HFFc6 (cell line): Measurements from ENCODE around the gene SFT2D3. TPM values are rescaled to one million over a fixed set of nuclear protein-coding genes. Genes with fewer than 3 reads are reported as not detected.
A peak's percentile ranks its signal among the peaks of the same experiment; 100 is the strongest.

Experiments used
- DNase-seq: peaks from one replicate; pipeline ENCODE4 v3.0.0-alpha.2; 2018
- H3K27ac Mint-ChIP-seq: 2 replicates; pipeline ENCODE4 v1.8.0; 2020; ENCODE audit warnings: mild to moderate bottlenecking, mixed read lengths
- H3K27me3 Mint-ChIP-seq: 2 replicates; pipeline ENCODE4 v1.8.0; 2021; ENCODE audit warnings: mild to moderate bottlenecking, moderate library complexity, mixed read lengths; ENCODE audit not compliant: insufficient read depth
- H3K36me3 Mint-ChIP-seq: 2 replicates; pipeline ENCODE4 v1.8.0; 2021; ENCODE audit warnings: low read depth, mixed read lengths
- H3K4me1 Mint-ChIP-seq: 2 replicates; pipeline ENCODE4 v1.8.0; 2020; ENCODE audit warnings: low read depth, mixed read lengths
- H3K4me3 Mint-ChIP-seq: 2 replicates; pipeline ENCODE4 v1.8.0; 2020; ENCODE audit warnings: mild to moderate bottlenecking, moderate library complexity, mixed read lengths
- H3K9me3 Mint-ChIP-seq: 2 replicates; pipeline ENCODE4 v1.8.0; 2020; ENCODE audit warnings: mild to moderate bottlenecking, mixed read lengths
- CTCF ChIP-seq: fragments of 200-600 bp; sonication (generic); IDR thresholded peaks from 2 replicates; pipeline ENCODE4 v1.5.0; 2021; ENCODE audit warnings: antibody characterized with exemption, mild to moderate bottlenecking
- total RNA-seq, 6 experiments: library from RNA; stranded (reverse); fragmentation: NEBNext Ultra II Directional; extraction: Animal tissue kit (Norgen Biotek cat#: 25700); gene quantifications; 2 replicates in 1 of 6; 3 replicates in 5 of 6; pipeline ENCODE4 v1.2.3, GENCODE V29; 2021

Gene SFT2D3
- total RNA-seq, 6 experiments from 2014 or later: 2.5 to 3.2 (median 3.0) TPM

GRCh38 chr2:127681976-127682857 lies 19.1 kb upstream of the SFT2D3 start:
- Mint-ChIP-seq H3K4me1 (peaks cover 23% of the 10 kb centered on the region), H3K27me3 (peaks cover 14% of the 10 kb centered on the region), H3K4me3 (no peak overlapping the region; the same call in 1 of the 2 replicates), H3K36me3 (no peaks in the 10 kb centered on the region), H3K9me3 (no peaks in the 10 kb centered on the region), H3K27ac (no peak overlapping the region)
- no peak for TF ChIP-seq CTCF
- DNase-seq: no peak

- TF ChIP-seq CTCF: no peak
- DNase-seq: no peak
- Mint-ChIP-seq H3K9me3 (peaks cover 2% of the 10 kb centered on the region), H3K4me3 (no peak overlapping the region), H3K27ac (no peak overlapping the region), H3K27me3 (peaks cover 8% of the 10 kb centered on the region), H3K4me1 (peaks cover 23% of the 10 kb centered on the region), H3K36me3 (no peaks in the 10 kb centered on the region)
These were observed 18.2 kb upstream of the SFT2D3 start for GRCh38 chr2:127683056-127683455.

GRCh38 chr2:127683757-127684156 lies 17.5 kb upstream of the SFT2D3 start:
- peaks cover 9% of the 10 kb centered on the region for H3K9me3 Mint-ChIP-seq
- peak; percentile 32 for DNase-seq
- H3K4me1 Mint-ChIP-seq: peaks cover 23% of the 10 kb centered on the region
- H3K27ac Mint-ChIP-seq: peak overlapping the region; percentile 28; the same call in 1 of the 2 replicates
- 0 out of 2 replicates have a peak, but pooled peaks cover 3% of the 10 kb centered on the region for H3K36me3 Mint-ChIP-seq
- peaks cover 5% of the 10 kb centered on the region for H3K27me3 Mint-ChIP-seq
- TF ChIP-seq CTCF: no peak
- peak overlapping the region; percentile 59; the same call in 1 of the 2 replicates for H3K4me3 Mint-ChIP-seq

GRCh38 chr2:127685410-127686080 lies 15.8 kb upstream of the SFT2D3 start:
- H3K4me1 Mint-ChIP-seq: peaks cover 23% of the 10 kb centered on the region
- no peak for DNase-seq
- peaks cover 4% of the 10 kb centered on the region for H3K27me3 Mint-ChIP-seq
- no peak overlapping the region for H3K4me3 Mint-ChIP-seq
- peaks cover 22% of the 10 kb centered on the region for H3K9me3 Mint-ChIP-seq
- H3K27ac Mint-ChIP-seq: no peak overlapping the region
- H3K36me3 Mint-ChIP-seq: peaks cover 11% of the 10 kb centered on the region; the same call in 1 of the 2 replicates
- TF ChIP-seq CTCF: no peak

- Mint-ChIP-seq H3K36me3 (peaks cover 26% of the 10 kb centered on the region), H3K27me3 (peaks cover 3% of the 10 kb centered on the region), H3K27ac (no peak overlapping the region), H3K4me3 (no peak overlapping the region), H3K4me1 (peaks cover 7% of the 10 kb centered on the region), H3K9me3 (peaks cover 33% of the 10 kb centered on the region)
- no peak for DNase-seq
- TF ChIP-seq CTCF: no peak
These were observed 12.9 kb upstream of the SFT2D3 start for GRCh38 chr2:127688405-127688804.
